ENCODE results near the gene MAG. TPM values are rescaled to one million over a fixed set of nuclear protein-coding genes. Genes with fewer than 3 reads are reported as not detected.

The MAG gene
- total and polyA plus RNA-seq, 2 of the 8 experiments (the other 6 are each of a cell fraction or from before 2014, with no cell fraction given), result 0.20 to 1.3 TPM

DNA sequence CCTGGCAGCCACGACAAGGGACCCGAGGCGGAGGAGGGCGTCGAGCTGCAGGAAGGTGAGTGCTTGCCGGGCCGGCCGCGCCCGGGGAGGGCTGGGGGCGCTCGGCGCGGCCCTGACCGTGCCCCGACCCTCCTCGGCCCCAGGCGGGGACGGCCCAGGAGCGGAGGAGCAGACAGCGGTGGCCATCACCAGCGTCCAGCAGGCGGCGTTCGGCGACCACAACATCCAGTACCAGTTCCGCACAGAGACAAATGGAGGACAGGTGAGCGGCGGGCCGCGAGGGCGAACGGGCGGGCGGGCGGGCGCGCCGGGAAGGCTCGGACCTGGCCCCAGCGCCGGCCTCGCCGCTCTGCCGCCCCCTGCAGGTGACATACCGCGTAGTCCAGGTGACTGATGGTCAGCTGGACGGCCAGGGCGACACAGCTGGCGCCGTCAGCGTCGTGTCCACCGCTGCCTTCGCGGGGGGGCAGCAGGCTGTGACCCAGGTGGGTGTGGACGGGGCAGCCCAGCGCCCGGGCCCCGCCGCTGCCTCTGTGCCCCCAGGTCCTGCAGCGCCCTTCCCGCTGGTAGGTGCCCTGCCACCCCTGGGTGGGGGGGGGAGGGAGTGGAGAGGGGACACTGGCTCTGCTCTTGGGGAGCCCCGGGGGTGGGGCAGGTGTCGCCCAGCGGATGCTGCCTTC, 22.4 kb upstream of the MAG start (continued):
- TF ChIP-seq, protein P1, sequence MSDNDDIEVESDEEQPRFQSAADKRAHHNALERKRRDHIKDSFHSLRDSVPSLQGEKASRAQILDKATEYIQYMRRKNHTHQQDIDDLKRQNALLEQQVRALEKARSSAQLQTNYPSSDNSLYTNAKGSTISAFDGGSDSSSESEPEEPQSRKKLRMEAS (IDR thresholded peaks at IDR 0.05), result 0 out of 2 replicates have a peak, but pooled peaks have one; percentile 30
- peak; percentile 47; the same call in 1 of the 2 replicates for TF ChIP-seq PHF8 (conservative IDR thresholded peaks at IDR 0.05; ENCODE audit: low read depth, low read length)
- TF ChIP-seq, protein P2, sequence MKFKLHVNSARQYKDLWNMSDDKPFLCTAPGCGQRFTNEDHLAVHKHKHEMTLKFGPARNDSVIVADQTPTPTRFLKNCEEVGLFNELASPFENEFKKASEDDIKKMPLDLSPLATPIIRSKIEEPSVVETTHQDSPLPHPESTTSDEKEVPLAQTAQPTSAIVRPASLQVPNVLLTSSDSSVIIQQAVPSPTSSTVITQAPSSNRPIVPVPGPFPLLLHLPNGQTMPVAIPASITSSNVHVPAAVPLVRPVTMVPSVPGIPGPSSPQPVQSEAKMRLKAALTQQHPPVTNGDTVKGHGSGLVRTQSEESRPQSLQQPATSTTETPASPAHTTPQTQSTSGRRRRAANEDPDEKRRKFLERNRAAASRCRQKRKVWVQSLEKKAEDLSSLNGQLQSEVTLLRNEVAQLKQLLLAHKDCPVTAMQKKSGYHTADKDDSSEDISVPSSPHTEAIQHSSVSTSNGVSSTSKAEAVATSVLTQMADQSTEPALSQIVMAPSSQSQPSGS (IDR thresholded peaks at IDR 0.05; ENCODE audit: low read length), result no peak
- TF ChIP-seq BRCA1 (IDR thresholded peaks at IDR 0.05; ENCODE audit: low read depth, low read length), result no peak
- TF ChIP-seq SIN3A (conservative IDR thresholded peaks at IDR 0.05 in 1 of 2, IDR thresholded peaks at IDR 0.05 in 1 of 2; ENCODE audit: low read depth in 1 of 2, low read length in 2 of 2), result peak; percentile 95 to 98
- TF ChIP-seq GABPA (IDR thresholded peaks at IDR 0.05; ENCODE audit: borderline replicate concordance, insufficient read depth, low read length), result no peak
- TF ChIP-seq SAP30 (IDR thresholded peaks at IDR 0.05; ENCODE audit: insufficient read depth, insufficient replicate concordance, low read length), result no peak
- TF ChIP-seq SIX5 (IDR thresholded peaks at IDR 0.05; ENCODE audit: low read depth, low read length), result no peak
- TF ChIP-seq EZH2 (IDR thresholded peaks at IDR 0.05; ENCODE audit: low read depth, low read length, severe bottlenecking), result no peak
- TF ChIP-seq, protein P3, sequence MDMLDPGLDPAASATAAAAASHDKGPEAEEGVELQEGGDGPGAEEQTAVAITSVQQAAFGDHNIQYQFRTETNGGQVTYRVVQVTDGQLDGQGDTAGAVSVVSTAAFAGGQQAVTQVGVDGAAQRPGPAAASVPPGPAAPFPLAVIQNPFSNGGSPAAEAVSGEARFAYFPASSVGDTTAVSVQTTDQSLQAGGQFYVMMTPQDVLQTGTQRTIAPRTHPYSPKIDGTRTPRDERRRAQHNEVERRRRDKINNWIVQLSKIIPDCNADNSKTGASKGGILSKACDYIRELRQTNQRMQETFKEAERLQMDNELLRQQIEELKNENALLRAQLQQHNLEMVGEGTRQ (IDR thresholded peaks at IDR 0.05; ENCODE audit: low read length), result peak; percentile 17; the same call in 1 of the 2 replicates
- no peak for TF ChIP-seq CHD1 (IDR thresholded peaks at IDR 0.05; ENCODE audit: low read depth, low read length)
- TF ChIP-seq HDAC2 (IDR thresholded peaks at IDR 0.05; ENCODE audit: borderline replicate concordance in 1 of 2, low read depth in 2 of 2, low read length in 2 of 2), result peak; percentile 66 to 79; a peak in 1 of 4 replicates
- no peak for TF ChIP-seq POU5F1 (IDR thresholded peaks at IDR 0.05; ENCODE audit: low read depth, low read length)
- peak; percentile 62 to 63 for TF ChIP-seq RAD21 (IDR thresholded peaks at IDR 0.05 in 1 of 2, conservative IDR thresholded peaks at IDR 0.05 in 1 of 2; ENCODE audit: low read depth in 2 of 2, low read length in 2 of 2)
- 0 out of 2 replicates have a peak, but pooled peaks have one; percentile 18 for TF ChIP-seq KDM5A (IDR thresholded peaks at IDR 0.05; ENCODE audit: low read length)
- TF ChIP-seq TCF12 (IDR thresholded peaks at IDR 0.05; ENCODE audit: low read depth, low read length), result 0 out of 2 replicates have a peak, but pooled peaks have one; percentile 71

All from H1 (cell line).